HG02973 (cell line): Measurements from ENCODE around the gene IRF8.
"Not testable (repeated sequence)": the region's sequence is repeated elsewhere in the genome, so short reads cannot be mapped to it uniquely, and the experiment has no call there.

Source experiments
- ATAC-seq: cut with Tn5 transposase; IDR thresholded peaks from one replicate; pipeline ENCODE4 v1.9.1; 2021; ENCODE audit warnings: moderate library complexity; ENCODE audit not compliant: unreplicated experiment

IRF8 gene

GRCh38 chr16:85898521-85899442, at the start of gene IRF8:
Gene IRF8 (plus strand): TSS chr16:85899162. CDS start chr16:85903016, 3,854 bp downstream.
- peak; percentile 33 for ATAC-seq

GRCh38 chr16:85849388-85849787, 49.6 kb upstream of the IRF8 start:
- no peak for ATAC-seq

- no peak for ATAC-seq
Observed at GRCh38 chr16:85850344-85850880, 48.5 kb upstream of the IRF8 start.

GRCh38 chr16:85851034-85851785, 47.8 kb upstream of the IRF8 start:
- no peak for ATAC-seq

GRCh38 chr16:85853547-85854545, 45.1 kb upstream of the IRF8 start:
- ATAC-seq = no peak

- no peak for ATAC-seq
Observed at GRCh38 chr16:85854935-85855334, 44.0 kb upstream of the IRF8 start.

- no peak for ATAC-seq
Observed at GRCh38 chr16:85856079-85856478, 42.9 kb upstream of the IRF8 start.

GRCh38 chr16:85856585-85856984, 42.4 kb upstream of the IRF8 start:
- no peak for ATAC-seq

GRCh38 chr16:85857406-85857805, 41.6 kb upstream of the IRF8 start:
- ATAC-seq = no peak

- ATAC-seq = not testable (repeated sequence)
Observed at GRCh38 chr16:85858571-85858970, 40.4 kb upstream of the IRF8 start.

GRCh38 chr16:85858984-85859817, 39.8 kb upstream of the IRF8 start:
- ATAC-seq = no peak

GRCh38 chr16:85859818-85860125, 39.2 kb upstream of the IRF8 start:
- no peak for ATAC-seq

- peak; percentile 73 for ATAC-seq
Observed at GRCh38 chr16:85860413-85861094, 38.4 kb upstream of the IRF8 start.

- no peak for ATAC-seq
Observed at GRCh38 chr16:85861095-85861825, 37.7 kb upstream of the IRF8 start.

GRCh38 chr16:85862476-85863383, 36.2 kb upstream of the IRF8 start:
- ATAC-seq = no peak

- ATAC-seq = no peak
Observed at GRCh38 chr16:85863384-85863774, 35.6 kb upstream of the IRF8 start.

- no peak for ATAC-seq
Observed at GRCh38 chr16:85864965-85865364, 34.0 kb upstream of the IRF8 start.
